Skeletal muscle tissue (tissue), 4 donors: ENCODE data around the gene LDAF1. TPM values are rescaled to one million over a fixed set of nuclear protein-coding genes. Genes with fewer than 3 reads are reported as not detected.
"Not testable (repeated sequence)": the region's sequence is repeated elsewhere in the genome, so short reads cannot be mapped to it uniquely, and the experiment has no call there.

Experiments used
- H3K27ac ChIP-seq: one replicate; pipeline ENCODE4 v1.7.0; 2013; ENCODE audit warnings: mild to moderate bottlenecking, low read depth, low read length, inconsistent platforms
- H3K27me3 ChIP-seq, 3 donors: one replicate each; pipeline ENCODE4 v1.7.0; 2013; ENCODE audit warnings: low read length in 3 of 3; ENCODE audit not compliant: control insufficient read depth in 3 of 3, insufficient read depth in 3 of 3
- H3K36me3 ChIP-seq, 3 donors: one replicate each; pipeline ENCODE4 v1.7.0; 2013; ENCODE audit warnings: low read length in 3 of 3; ENCODE audit not compliant: control insufficient read depth in 3 of 3, insufficient read depth in 3 of 3
- H3K4me1 ChIP-seq, 3 donors: one replicate each; pipeline ENCODE4 v1.7.0; 2013; ENCODE audit warnings: low read length in 3 of 3, mild to moderate bottlenecking in 3 of 3; ENCODE audit not compliant: control insufficient read depth in 3 of 3, insufficient read depth in 3 of 3
- H3K4me3 ChIP-seq, 3 donors: one replicate each; pipeline ENCODE4 v1.7.0; 2013; ENCODE audit warnings: low read length in 3 of 3
- H3K9ac ChIP-seq, 3 donors: one replicate each; pipeline ENCODE4 v1.7.0; 2013; ENCODE audit warnings: low read length in 3 of 3, mild to moderate bottlenecking in 3 of 3, moderate library complexity in 2 of 3, low read depth in 1 of 3
- H3K9me3 ChIP-seq, 3 donors: one replicate each; pipeline ENCODE4 v1.7.0; 2013; ENCODE audit warnings: low read length in 3 of 3; ENCODE audit not compliant: control insufficient read depth in 3 of 3
- total RNA-seq: library from RNA; depleted of rRNA; stranded (reverse); fragments of >200 nt; gene quantifications from one replicate; pipeline ENCODE4 v1.2.3, GENCODE V29; 2014
- donor health status: Osteomylitis.

Gene LDAF1
- total RNA-seq: 90.8 TPM

- Histone ChIP-seq H3K27ac (peak within 1 kb of the TSS; percentile 64), H3K4me1 (peaks cover 27 to 49% (median 46%) of the 10 kb centered on the region in 3 donors), H3K4me3 (peak within 1 kb of the TSS; percentile 86 to 87 (median 86))
These were observed at the start of gene LDAF1 for GRCh38 chr16:21158208-21159110. TSS of gene LDAF1 (plus strand) at chr16:21158674. CDS start at chr16:21161183, 2,509 bp downstream.

GRCh38 chr16:21115551-21115950 is 42.9 kb upstream of the LDAF1 start:
- H3K27me3 ChIP-seq, H3K9me3 ChIP-seq, H3K9ac ChIP-seq, H3K4me1 ChIP-seq, H3K36me3 ChIP-seq, H3K27ac ChIP-seq: not testable (repeated sequence)
- H3K4me3 ChIP-seq: peak overlapping the region in 1 of 3 donors; percentile 32

More at GRCh38 chr16:21158208-21159110, at the start of gene LDAF1:
- H3K27me3 ChIP-seq: no peaks in the 10 kb centered on the region
- H3K36me3 ChIP-seq: peaks cover 0 to 1% (median under 1%) of the 10 kb centered on the region in 3 donors
- H3K9ac ChIP-seq: peak within 1 kb of the TSS; percentile 75 to 90 (median 80)
- H3K9me3 ChIP-seq: no peaks in the 10 kb centered on the region

GRCh38 chr16:21116148-21116693 is 42.3 kb upstream of the LDAF1 start:
- Histone ChIP-seq H3K9ac (no peak overlapping the region), H3K9me3 (no peaks in the 10 kb centered on the region), H3K36me3 (no peaks in the 10 kb centered on the region), H3K4me1 (no peaks in the 10 kb centered on the region), H3K27ac (no peak overlapping the region), H3K4me3 (peak overlapping the region in 1 of 3 donors; percentile 32), H3K27me3 (no peaks in the 10 kb centered on the region)

GRCh38 chr16:21117567-21117966 is 40.9 kb upstream of the LDAF1 start:
- Histone ChIP-seq H3K4me3 (no peak overlapping the region), H3K4me1 (no peaks in the 10 kb centered on the region), H3K27ac (no peak overlapping the region), H3K27me3 (no peaks in the 10 kb centered on the region), H3K36me3 (no peaks in the 10 kb centered on the region), H3K9ac (no peak overlapping the region), H3K9me3 (no peaks in the 10 kb centered on the region)

- H3K27ac ChIP-seq: no peak overlapping the region
- no peaks in the 10 kb centered on the region for H3K36me3 ChIP-seq
- H3K4me1 ChIP-seq: no peaks in the 10 kb centered on the region
- no peaks in the 10 kb centered on the region for H3K9me3 ChIP-seq
- no peaks in the 10 kb centered on the region for H3K27me3 ChIP-seq
- no peak overlapping the region for H3K9ac ChIP-seq
- H3K4me3 ChIP-seq: no peak overlapping the region
These were observed 37.4 kb upstream of the LDAF1 start for GRCh38 chr16:21120976-21121520.

GRCh38 chr16:21125191-21125590 is 33.3 kb upstream of the LDAF1 start:
- Histone ChIP-seq H3K9ac (no peak overlapping the region), H3K4me3 (no peak overlapping the region), H3K36me3 (no peaks in the 10 kb centered on the region), H3K4me1 (no peaks in the 10 kb centered on the region), H3K9me3 (no peaks in the 10 kb centered on the region), H3K27ac (no peak overlapping the region), H3K27me3 (no peaks in the 10 kb centered on the region)

- Histone ChIP-seq H3K9me3 (no peaks in the 10 kb centered on the region), H3K27me3 (no peaks in the 10 kb centered on the region), H3K36me3 (no peaks in the 10 kb centered on the region), H3K4me1 (no peaks in the 10 kb centered on the region), H3K27ac (no peak overlapping the region), H3K9ac (no peak overlapping the region), H3K4me3 (no peak overlapping the region)
These were observed 32.0 kb upstream of the LDAF1 start for GRCh38 chr16:21126518-21126917.

- no peaks in the 10 kb centered on the region for H3K9me3 ChIP-seq
- no peaks in the 10 kb centered on the region for H3K4me1 ChIP-seq
- H3K36me3 ChIP-seq: no peaks in the 10 kb centered on the region
- no peaks in the 10 kb centered on the region for H3K27me3 ChIP-seq
- H3K27ac ChIP-seq: no peak overlapping the region
- no peak overlapping the region for H3K9ac ChIP-seq
- H3K4me3 ChIP-seq: no peak overlapping the region
These were observed 29.5 kb upstream of the LDAF1 start for GRCh38 chr16:21128991-21129390.

- no peaks in the 10 kb centered on the region for H3K36me3 ChIP-seq
- H3K27me3 ChIP-seq: no peaks in the 10 kb centered on the region
- H3K9ac ChIP-seq: no peak overlapping the region
- H3K9me3 ChIP-seq: no peaks in the 10 kb centered on the region
- no peak overlapping the region for H3K27ac ChIP-seq
- no peak overlapping the region for H3K4me3 ChIP-seq
- no peaks in the 10 kb centered on the region for H3K4me1 ChIP-seq
These were observed 27.7 kb upstream of the LDAF1 start for GRCh38 chr16:21130811-21131210.

GRCh38 chr16:21134053-21134452 is 24.4 kb upstream of the LDAF1 start:
- Histone ChIP-seq H3K36me3 (no peaks in the 10 kb centered on the region), H3K9me3 (no peaks in the 10 kb centered on the region), H3K4me1 (no peaks in the 10 kb centered on the region), H3K27ac (no peak overlapping the region), H3K27me3 (no peaks in the 10 kb centered on the region), H3K4me3 (no peak overlapping the region), H3K9ac (no peak overlapping the region)
